HCT116 (cell line): ENCODE data around the gene PTPN9. TPM values are rescaled to one million over a fixed set of nuclear protein-coding genes. Genes with fewer than 3 reads are reported as not detected.

Experiments
- ATAC-seq: fragments of 200-7000 bp; cut with Tn5 transposase; 2 replicates; pipeline ENCODE4 v1.9.1; 2020; ENCODE audit warnings: mild to moderate bottlenecking, moderate library complexity
- BruUV-seq: library from RNA; stranded (reverse); fragments of 400-500 nt; replicated peaks from 2 replicates; lab custom pipeline; 2021; lab: Mats Ljungman, UMichigan
- CTCF ChIA-PET: fragments of 300-600 bp; sonication (Branson Sonifier 250); formaldehyde crosslinking; loops from one replicate; lab custom pipeline; 2021; ENCODE audit warnings: antibody characterized with exemption; lab: Charles Lee
- POLR2A ChIA-PET: fragments of 300-600, 350-600 bp; sonication (Branson Sonifier 250); formaldehyde crosslinking; loops from one replicate; lab custom pipeline; 2021; ENCODE audit warnings: antibody characterized with exemption; lab: Charles Lee
- RAD21 ChIA-PET, 2 experiments: fragments of 300-600 bp; sonication (Branson Sonifier 250); formaldehyde crosslinking; loops; one replicate each; lab custom pipeline; 2023; ENCODE audit warnings: low total read pairs in 2 of 2; ENCODE audit not compliant: uncharacterized antibody in 2 of 2, unreplicated experiment in 2 of 2, low non-redundant PET in 1 of 2; lab: Charles Lee
- DNase-seq: peaks from one replicate; pipeline ENCODE4 v3.0.0-alpha.2; 2010; ENCODE audit warnings: low read depth, low spot score
- H2AFZ ChIP-seq: fragments of 200-600 bp; shearing (Covaris generic), sonication (generic); 2 replicates; pipeline ENCODE4 v1.6.1; 2017; ENCODE audit warnings: low read depth, mixed run types, mixed read lengths, antibody characterized with exemption, low read length; ENCODE audit not compliant: poor library complexity, severe bottlenecking
- H3K27ac ChIP-seq: 2 replicates; pipeline ENCODE4 v1.5.1; 2012; ENCODE audit warnings: low read depth, low read length
- H3K27me3 ChIP-seq: fragments of 200-600 bp; sonication (generic); 2 replicates; pipeline ENCODE4 v1.6.1; 2016; ENCODE audit warnings: mixed run types, low read length, mixed read lengths; ENCODE audit not compliant: insufficient read depth
- H3K36me3 ChIP-seq, 2 experiments: fragments of 200-500 bp in 1 of 2; fragments of 200-600 bp in 1 of 2; sonication (Bioruptor generic) in 1 of 2; sonication (generic) in 1 of 2; 2 replicates each; pipeline versions ENCODE4 v1.5.1 to v1.6.1; 2014 to 2016; ENCODE audit warnings: low read length in 2 of 2, inconsistent platforms in 1 of 2, mixed read lengths in 1 of 2, mixed run types in 1 of 2; ENCODE audit not compliant: insufficient read depth in 2 of 2, control insufficient read depth in 1 of 2
- H3K4me1 ChIP-seq, 2 experiments: fragments of 200-600 bp in 1 of 2; sonication (generic) in 1 of 2; 2 replicates each; pipeline versions ENCODE4 v1.5.1 to v1.6.1; 2012 to 2017; ENCODE audit warnings: low read length in 2 of 2, inconsistent platforms in 1 of 2, mild to moderate bottlenecking in 1 of 2, mixed read lengths in 1 of 2, mixed run types in 1 of 2, moderate library complexity in 1 of 2; ENCODE audit not compliant: insufficient read depth in 2 of 2, control insufficient read depth in 1 of 2
- H3K4me2 ChIP-seq: fragments of 200-600 bp; sonication (generic); 2 replicates; pipeline ENCODE4 v1.6.1; 2017; ENCODE audit warnings: mixed run types, low read length, mixed read lengths
- H3K4me3 ChIP-seq, 2 experiments: fragments of 200-600 bp in 1 of 2; sonication (generic) in 1 of 2; replicated peaks in 1 of 2; 2 replicates each; pipeline ENCODE4 v1.5.1; 2011 to 2016; ENCODE audit warnings: low read length in 2 of 2, control low read depth in 1 of 2, low read depth in 1 of 2, mild to moderate bottlenecking in 1 of 2, mixed read lengths in 1 of 2, mixed run types in 1 of 2
- H3K79me2 ChIP-seq: fragments of 200-600 bp; sonication (generic); 2 replicates; pipeline ENCODE4 v1.6.1; 2017; ENCODE audit warnings: mild to moderate bottlenecking, mixed run types, low read length, moderate library complexity, mixed read lengths; ENCODE audit not compliant: insufficient read depth
- H3K9ac ChIP-seq: fragments of 200-600 bp; sonication (generic); 2 replicates; pipeline ENCODE4 v1.6.1; 2016; ENCODE audit warnings: low read length, mixed read lengths
- H3K9me2 ChIP-seq: fragments of 200-600 bp; sonication (generic), shearing (Covaris generic); 2 replicates; pipeline ENCODE4 v1.6.1; 2017; ENCODE audit warnings: mixed run types, mild to moderate bottlenecking, moderate library complexity; ENCODE audit not compliant: insufficient read depth
- H3K9me3 ChIP-seq, 2 experiments: fragments of 200-500 bp in 1 of 2; fragments of 200-600 bp in 1 of 2; sonication (Bioruptor generic) in 1 of 2; sonication (generic) in 1 of 2; 2 replicates each; pipeline ENCODE4 v1.6.1; 2014 to 2017; ENCODE audit warnings: low read length in 2 of 2, mixed read lengths in 2 of 2, inconsistent platforms in 1 of 2, low read depth in 1 of 2, mild to moderate bottlenecking in 1 of 2, mixed run types in 1 of 2, moderate library complexity in 1 of 2; ENCODE audit not compliant: control insufficient read depth in 1 of 2, insufficient read depth in 1 of 2
- H4K20me1 ChIP-seq: fragments of 200-600 bp; sonication (generic), shearing (Covaris generic); 2 replicates; pipeline ENCODE4 v1.6.1; 2017; ENCODE audit warnings: mixed run types, mild to moderate bottlenecking, moderate library complexity; ENCODE audit not compliant: insufficient read depth
- CBX3 ChIP-seq: IDR thresholded peaks from 2 replicates; pipeline ENCODE4 v1.6.1; 2012; ENCODE audit warnings: low read depth
- CEBPB ChIP-seq: IDR thresholded peaks from 2 replicates; pipeline ENCODE4 v1.6.1; 2012; ENCODE audit warnings: low read depth
- EGR1 ChIP-seq: IDR thresholded peaks from 2 replicates; pipeline ENCODE4 v1.6.1; 2012; ENCODE audit warnings: low read depth
- EZH2phosphoT487 ChIP-seq: fragments of 200-600 bp; IDR thresholded peaks from 2 replicates; pipeline ENCODE4 v1.6.1; 2018; ENCODE audit warnings: antibody characterized with exemption, borderline replicate concordance
- JUND ChIP-seq: IDR thresholded peaks from 2 replicates; pipeline ENCODE4 v1.6.1; 2012
- POLR2A ChIP-seq: IDR thresholded peaks from 2 replicates; pipeline ENCODE4 v1.7.0; 2011; ENCODE audit warnings: borderline replicate concordance; ENCODE audit not compliant: insufficient read depth, insufficient read length; ENCODE audit errors: extremely low read depth
- POLR2AphosphoS5 ChIP-seq: IDR thresholded peaks from 2 replicates; pipeline ENCODE4 v1.6.1; 2011; ENCODE audit warnings: mild to moderate bottlenecking, low read depth, low read length, moderate library complexity
- RAD21 ChIP-seq: IDR thresholded peaks from 2 replicates; pipeline ENCODE4 v1.6.1; 2012; ENCODE audit warnings: low read depth, mild to moderate bottlenecking
- SP1 ChIP-seq: IDR thresholded peaks from 2 replicates; pipeline ENCODE4 v1.6.1; 2012; ENCODE audit warnings: low read depth
- SRF ChIP-seq: IDR thresholded peaks from 2 replicates; pipeline ENCODE4 v1.6.1; 2012; ENCODE audit warnings: low read depth
- YY1 ChIP-seq: IDR thresholded peaks from 2 replicates; pipeline ENCODE4 v1.6.1; 2011; ENCODE audit warnings: low read length, low read depth, moderate library complexity, mild to moderate bottlenecking; ENCODE audit not compliant: insufficient replicate concordance; ENCODE audit errors: extremely low read depth
- ZNF274 ChIP-seq: fragments of 200-500 bp; sonication (Bioruptor generic); IDR thresholded peaks from 2 replicates; pipeline ENCODE4 v1.6.1; 2014; ENCODE audit warnings: mild to moderate bottlenecking, low read depth, low read length, inconsistent platforms
- intact Hi-C: fragments of 100-400 bp; cut with micrococcal nuclease; formaldehyde crosslinking; loops from 2 replicates; pipeline ENCODE4 v1.10.0; 2022
- total RNA-seq: library from RNA; stranded (reverse); gene quantifications from one replicate; pipeline ENCODE4 v1.2.1, GENCODE V29; 2021; ENCODE audit not compliant: unreplicated experiment
- TF ChIP-seq, protein P1 (sequence below): IDR thresholded peaks from 2 replicates; pipeline ENCODE4 v1.6.1; 2012
- TF ChIP-seq, protein P2 (sequence below), 3 experiments: fragments of 200-600 bp in 1 of 3; sonication (generic) in 1 of 3; IDR thresholded peaks in 2 of 3; conservative IDR thresholded peaks in 1 of 3; 2 replicates each; pipeline ENCODE4 v1.5.1; 2012 to 2017; ENCODE audit warnings: low read depth in 2 of 3, low read length in 2 of 3, antibody characterized with exemption in 1 of 3, borderline replicate concordance in 1 of 3, control low read depth in 1 of 3, mild to moderate bottlenecking in 1 of 3, mixed read lengths in 1 of 3, mixed run types in 1 of 3, moderate library complexity in 1 of 3; ENCODE audit not compliant: insufficient read depth in 1 of 3
- TF ChIP-seq, protein P3 (sequence below): IDR thresholded peaks from 2 replicates; pipeline ENCODE4 v1.6.1; 2011; ENCODE audit warnings: mild to moderate bottlenecking, low read length, moderate library complexity; ENCODE audit not compliant: insufficient replicate concordance; ENCODE audit errors: extremely low read depth
- TF ChIP-seq, protein P4 (sequence below): IDR thresholded peaks from 2 replicates; pipeline ENCODE4 v1.6.1; 2012
- TF ChIP-seq, protein P5 (sequence below): IDR thresholded peaks from 2 replicates; pipeline ENCODE4 v1.6.1; 2012; ENCODE audit warnings: low read depth

Gene PTPN9
- total RNA-seq, 1 experiment from 2014 or later = 21.1 TPM

DNA sequence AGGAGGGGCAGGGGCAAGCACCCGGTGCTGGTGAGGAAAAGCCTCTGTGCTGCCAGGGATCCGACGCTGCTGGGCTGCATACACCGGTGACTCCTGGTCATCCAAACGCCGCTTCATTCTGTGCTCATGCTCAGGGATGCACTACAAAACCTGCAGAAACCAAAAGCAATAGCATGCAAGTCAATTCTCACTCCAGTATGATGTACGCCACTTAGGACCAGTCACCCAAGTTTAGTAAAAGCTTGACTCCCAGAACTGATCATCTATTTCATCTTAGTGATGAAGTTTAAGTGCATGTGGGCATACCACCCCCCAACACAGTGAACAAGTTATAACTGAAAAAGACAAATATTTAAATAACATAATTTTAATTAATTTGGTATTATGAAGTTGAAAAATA, 148.9 kb downstream of the PTPN9 start:
- H3K36me3 ChIP-seq = peaks cover 11 to 14% of the 10 kb centered on the region in 2 experiments; a peak in 3 of 4 replicates
- no peak overlapping the region for H3K9ac ChIP-seq
- TF ChIP-seq YY1 = no peak
- TF ChIP-seq, protein P1, sequence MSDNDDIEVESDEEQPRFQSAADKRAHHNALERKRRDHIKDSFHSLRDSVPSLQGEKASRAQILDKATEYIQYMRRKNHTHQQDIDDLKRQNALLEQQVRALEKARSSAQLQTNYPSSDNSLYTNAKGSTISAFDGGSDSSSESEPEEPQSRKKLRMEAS = no peak
- TF ChIP-seq, protein P2, sequence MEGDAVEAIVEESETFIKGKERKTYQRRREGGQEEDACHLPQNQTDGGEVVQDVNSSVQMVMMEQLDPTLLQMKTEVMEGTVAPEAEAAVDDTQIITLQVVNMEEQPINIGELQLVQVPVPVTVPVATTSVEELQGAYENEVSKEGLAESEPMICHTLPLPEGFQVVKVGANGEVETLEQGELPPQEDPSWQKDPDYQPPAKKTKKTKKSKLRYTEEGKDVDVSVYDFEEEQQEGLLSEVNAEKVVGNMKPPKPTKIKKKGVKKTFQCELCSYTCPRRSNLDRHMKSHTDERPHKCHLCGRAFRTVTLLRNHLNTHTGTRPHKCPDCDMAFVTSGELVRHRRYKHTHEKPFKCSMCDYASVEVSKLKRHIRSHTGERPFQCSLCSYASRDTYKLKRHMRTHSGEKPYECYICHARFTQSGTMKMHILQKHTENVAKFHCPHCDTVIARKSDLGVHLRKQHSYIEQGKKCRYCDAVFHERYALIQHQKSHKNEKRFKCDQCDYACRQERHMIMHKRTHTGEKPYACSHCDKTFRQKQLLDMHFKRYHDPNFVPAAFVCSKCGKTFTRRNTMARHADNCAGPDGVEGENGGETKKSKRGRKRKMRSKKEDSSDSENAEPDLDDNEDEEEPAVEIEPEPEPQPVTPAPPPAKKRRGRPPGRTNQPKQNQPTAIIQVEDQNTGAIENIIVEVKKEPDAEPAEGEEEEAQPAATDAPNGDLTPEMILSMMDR (IDR thresholded peaks at IDR 0.05 in 2 of 3, conservative IDR thresholded peaks at IDR 0.05 in 1 of 3; ENCODE audit: borderline replicate concordance in 1 of 3, insufficient read depth in 1 of 3, low read depth in 2 of 3, low read length in 2 of 3) = no peak
- TF ChIP-seq, protein P3, sequence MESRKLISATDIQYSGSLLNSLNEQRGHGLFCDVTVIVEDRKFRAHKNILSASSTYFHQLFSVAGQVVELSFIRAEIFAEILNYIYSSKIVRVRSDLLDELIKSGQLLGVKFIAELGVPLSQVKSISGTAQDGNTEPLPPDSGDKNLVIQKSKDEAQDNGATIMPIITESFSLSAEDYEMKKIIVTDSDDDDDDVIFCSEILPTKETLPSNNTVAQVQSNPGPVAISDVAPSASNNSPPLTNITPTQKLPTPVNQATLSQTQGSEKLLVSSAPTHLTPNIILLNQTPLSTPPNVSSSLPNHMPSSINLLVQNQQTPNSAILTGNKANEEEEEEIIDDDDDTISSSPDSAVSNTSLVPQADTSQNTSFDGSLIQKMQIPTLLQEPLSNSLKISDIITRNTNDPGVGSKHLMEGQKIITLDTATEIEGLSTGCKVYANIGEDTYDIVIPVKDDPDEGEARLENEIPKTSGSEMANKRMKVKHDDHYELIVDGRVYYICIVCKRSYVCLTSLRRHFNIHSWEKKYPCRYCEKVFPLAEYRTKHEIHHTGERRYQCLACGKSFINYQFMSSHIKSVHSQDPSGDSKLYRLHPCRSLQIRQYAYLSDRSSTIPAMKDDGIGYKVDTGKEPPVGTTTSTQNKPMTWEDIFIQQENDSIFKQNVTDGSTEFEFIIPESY = no peak
- TF ChIP-seq ZNF274 = no peak
- no peak for TF ChIP-seq CBX3
- no peak for TF ChIP-seq JUND
- no peak for TF ChIP-seq SRF
- TF ChIP-seq POLR2AphosphoS5 = no peak
- no peak for TF ChIP-seq SP1
- no peak for TF ChIP-seq POLR2A
- TF ChIP-seq EGR1 = no peak
- TF ChIP-seq RAD21 = no peak
- no peak for TF ChIP-seq EZH2phosphoT487
- no peak for TF ChIP-seq CEBPB
- TF ChIP-seq, protein P4, sequence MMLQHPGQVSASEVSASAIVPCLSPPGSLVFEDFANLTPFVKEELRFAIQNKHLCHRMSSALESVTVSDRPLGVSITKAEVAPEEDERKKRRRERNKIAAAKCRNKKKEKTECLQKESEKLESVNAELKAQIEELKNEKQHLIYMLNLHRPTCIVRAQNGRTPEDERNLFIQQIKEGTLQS = no peak
- TF ChIP-seq, protein P5, sequence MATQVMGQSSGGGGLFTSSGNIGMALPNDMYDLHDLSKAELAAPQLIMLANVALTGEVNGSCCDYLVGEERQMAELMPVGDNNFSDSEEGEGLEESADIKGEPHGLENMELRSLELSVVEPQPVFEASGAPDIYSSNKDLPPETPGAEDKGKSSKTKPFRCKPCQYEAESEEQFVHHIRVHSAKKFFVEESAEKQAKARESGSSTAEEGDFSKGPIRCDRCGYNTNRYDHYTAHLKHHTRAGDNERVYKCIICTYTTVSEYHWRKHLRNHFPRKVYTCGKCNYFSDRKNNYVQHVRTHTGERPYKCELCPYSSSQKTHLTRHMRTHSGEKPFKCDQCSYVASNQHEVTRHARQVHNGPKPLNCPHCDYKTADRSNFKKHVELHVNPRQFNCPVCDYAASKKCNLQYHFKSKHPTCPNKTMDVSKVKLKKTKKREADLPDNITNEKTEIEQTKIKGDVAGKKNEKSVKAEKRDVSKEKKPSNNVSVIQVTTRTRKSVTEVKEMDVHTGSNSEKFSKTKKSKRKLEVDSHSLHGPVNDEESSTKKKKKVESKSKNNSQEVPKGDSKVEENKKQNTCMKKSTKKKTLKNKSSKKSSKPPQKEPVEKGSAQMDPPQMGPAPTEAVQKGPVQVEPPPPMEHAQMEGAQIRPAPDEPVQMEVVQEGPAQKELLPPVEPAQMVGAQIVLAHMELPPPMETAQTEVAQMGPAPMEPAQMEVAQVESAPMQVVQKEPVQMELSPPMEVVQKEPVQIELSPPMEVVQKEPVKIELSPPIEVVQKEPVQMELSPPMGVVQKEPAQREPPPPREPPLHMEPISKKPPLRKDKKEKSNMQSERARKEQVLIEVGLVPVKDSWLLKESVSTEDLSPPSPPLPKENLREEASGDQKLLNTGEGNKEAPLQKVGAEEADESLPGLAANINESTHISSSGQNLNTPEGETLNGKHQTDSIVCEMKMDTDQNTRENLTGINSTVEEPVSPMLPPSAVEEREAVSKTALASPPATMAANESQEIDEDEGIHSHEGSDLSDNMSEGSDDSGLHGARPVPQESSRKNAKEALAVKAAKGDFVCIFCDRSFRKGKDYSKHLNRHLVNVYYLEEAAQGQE = no peak
- ATAC-seq (no peak), DNase-seq (no peak)
- no peaks in the 10 kb centered on the region for H4K20me1 ChIP-seq
- H3K79me2 ChIP-seq = peaks cover 83% of the 10 kb centered on the region
- no peaks in the 10 kb centered on the region for H3K9me3 ChIP-seq
- CTCF ChIA-PET = no interaction called here
- H3K4me1 ChIP-seq = no peaks in the 10 kb centered on the region
- no peak overlapping the region for H3K27ac ChIP-seq
- no TSS peak for BruUV-seq
- no peak overlapping the region for H3K4me2 ChIP-seq
- H3K27me3 ChIP-seq = no peaks in the 10 kb centered on the region
- H3K9me2 ChIP-seq = no peaks in the 10 kb centered on the region
- RAD21 ChIA-PET = no interaction called here
- no peak overlapping the region for H2AFZ ChIP-seq
- POLR2A ChIA-PET = no interaction called here
- intact Hi-C loops = no loop called here
- no peak overlapping the region for H3K4me3 ChIP-seq
